ENCODE measurements around the gene COG5. TPM values are rescaled to one million over a fixed set of nuclear protein-coding genes. Genes with fewer than 3 reads are reported as not detected.
A peak's percentile ranks its signal among the peaks of the same experiment; 100 is the strongest.

COG5 gene
- polyA plus RNA-seq, 1 of the 3 experiments (the other 2 are of a cell fraction): 21.2 TPM

- H3K4me2 ChIP-seq: no peak overlapping the region
- no peak for DNase-seq
- H3K27me3 ChIP-seq (ENCODE audit: insufficient read depth): no peaks in the 10 kb centered on the region
- WGBS (ENCODE audit: low lambda C conversion rate): 94% methylated on average over 3 of the region's 3 CpGs
- H3K27ac ChIP-seq (ENCODE audit: low read depth in 2 of 2, low read length in 1 of 2): no peak overlapping the region; a peak in 1 of 4 replicates
- ChIA-PET POLR2A (no interaction called here), CTCF (interaction anchor here (0.6 to 3.4 kb wide), 4 partner anchors 17 to 333 kb away, joined by 3 to 21 read pairs (median 3); no protein-coding TSS in a partner anchor)
- no peaks in the 10 kb centered on the region for H3F3A ChIP-seq (replicated peaks; ENCODE audit: insufficient read depth)
- H3K4me1 ChIP-seq (ENCODE audit: control insufficient read depth in 1 of 2, insufficient read depth in 2 of 2, low read depth in 1 of 2, low read length in 1 of 2): peaks cover 0 to 6% of the 10 kb centered on the region in 2 experiments; a peak in 2 of 4 replicates
- H3K79me2 ChIP-seq (ENCODE audit: insufficient read depth): peaks cover 11% of the 10 kb centered on the region
- H3K4me3 ChIP-seq (ENCODE audit: low read depth in 2 of 2, low read length in 1 of 2): no peak overlapping the region
- H4K20me1 ChIP-seq (ENCODE audit: insufficient read depth): no peaks in the 10 kb centered on the region
- H2AFZ ChIP-seq (ENCODE audit: low read depth): no peak overlapping the region
- no peak for TF ChIP-seq SIN3A (IDR thresholded peaks at IDR 0.05; ENCODE audit: borderline replicate concordance, low read depth, low read length)
- no peak for TF ChIP-seq FOSL2 (IDR thresholded peaks at IDR 0.05; ENCODE audit: borderline replicate concordance, low read depth)
- TF ChIP-seq GATA2 (CRISPR knock-in tag; IDR thresholded peaks at IDR 0.05): no peak
- TF ChIP-seq NFIC (IDR thresholded peaks at IDR 0.05; ENCODE audit: borderline replicate concordance): no peak
- TF ChIP-seq MEF2A (IDR thresholded peaks at IDR 0.05; ENCODE audit: borderline replicate concordance, low read depth): no peak
- TF ChIP-seq GABPA (IDR thresholded peaks at IDR 0.05; ENCODE audit: low read depth): no peak
- TF ChIP-seq USF1 (IDR thresholded peaks at IDR 0.05; ENCODE audit: borderline replicate concordance, low read depth): no peak
- TF ChIP-seq MXI1 (IDR thresholded peaks at IDR 0.05; ENCODE audit: low read depth, low read length): 0 out of 2 replicates have a peak, but pooled peaks have one; percentile 17
- TF ChIP-seq CTCF (IDR thresholded peaks at IDR 0.05): no peak
- H3K9me3 ChIP-seq: 0 out of 2 replicates have a peak, but pooled peaks cover 6% of the 10 kb centered on the region
- no peak overlapping the region for H3K9ac ChIP-seq
- H3K9me2 ChIP-seq: peaks cover 4% of the 10 kb centered on the region; the same call in 1 of the 2 replicates
- peaks cover 2 to 9% of the 10 kb centered on the region in 2 experiments for H3K36me3 ChIP-seq (replicated peaks in 1 of 2; ENCODE audit: control insufficient read depth in 1 of 2, insufficient read depth in 2 of 2, low read length in 1 of 2)
Observed at GRCh38 chr7:107480932-107481331, 82.8 kb downstream of the COG5 start.

- Histone ChIP-seq H3K27me3 (ENCODE audit: insufficient read depth) (no peaks in the 10 kb centered on the region), H3K9me3 (0 out of 2 replicates have a peak, but pooled peaks cover 6% of the 10 kb centered on the region), H3K4me1 (ENCODE audit: control insufficient read depth in 1 of 2, insufficient read depth in 2 of 2, low read depth in 1 of 2, low read length in 1 of 2) (peaks cover 0 to 5% of the 10 kb centered on the region in 2 experiments; a peak in 2 of 4 replicates), H3K4me3 (ENCODE audit: low read depth in 2 of 2, low read length in 1 of 2) (no peak overlapping the region), H2AFZ (ENCODE audit: low read depth) (no peak overlapping the region), H3K79me2 (ENCODE audit: insufficient read depth) (peaks cover 11% of the 10 kb centered on the region), H3K9me2 (peaks cover 4% of the 10 kb centered on the region; the same call in 1 of the 2 replicates), H3K27ac (ENCODE audit: low read depth in 2 of 2, low read length in 1 of 2) (no peak overlapping the region), H3K4me2 (no peak overlapping the region), H4K20me1 (ENCODE audit: insufficient read depth) (no peaks in the 10 kb centered on the region), H3K36me3 (replicated peaks in 1 of 2; ENCODE audit: control insufficient read depth in 1 of 2, insufficient read depth in 2 of 2, low read length in 1 of 2) (peaks cover 2 to 9% of the 10 kb centered on the region in 2 experiments), H3K9ac (no peak overlapping the region), H3F3A (replicated peaks; ENCODE audit: insufficient read depth) (no peaks in the 10 kb centered on the region)
- POLR2A ChIA-PET: no interaction called here
- no peak for DNase-seq
- WGBS (ENCODE audit: low lambda C conversion rate): 87% methylated on average over 2 of the region's 2 CpGs
- CTCF ChIA-PET: interaction anchor here (0.6 to 3.4 kb wide), 8 partner anchors 8 to 1559 kb away, joined by 3 to 21 read pairs (median 3); no protein-coding TSS in a partner anchor
- no peak for TF ChIP-seq ELF1 (IDR thresholded peaks at IDR 0.05)
- no peak for TF ChIP-seq EP300 (IDR thresholded peaks at IDR 0.05; ENCODE audit: borderline replicate concordance in 1 of 2, low read depth in 1 of 2, low read length in 1 of 2)
- no peak for TF ChIP-seq USF2 (IDR thresholded peaks at IDR 0.05; ENCODE audit: borderline replicate concordance, low read depth, low read length)
- TF ChIP-seq JUND (IDR thresholded peaks at IDR 0.05): no peak
- TF ChIP-seq CHD2 (IDR thresholded peaks at IDR 0.05; ENCODE audit: low read length, partially characterized antibody): no peak
- no peak for TF ChIP-seq NFIC (IDR thresholded peaks at IDR 0.05; ENCODE audit: borderline replicate concordance)
- no peak for TF ChIP-seq EZH2phosphoT487 (IDR thresholded peaks at IDR 0.05; ENCODE audit: borderline replicate concordance, low read depth)
- TF ChIP-seq RXRA (IDR thresholded peaks at IDR 0.05; ENCODE audit: borderline replicate concordance, low read depth): no peak
- TF ChIP-seq USF1 (IDR thresholded peaks at IDR 0.05; ENCODE audit: borderline replicate concordance, low read depth): no peak
- TF ChIP-seq FOSL2 (IDR thresholded peaks at IDR 0.05; ENCODE audit: borderline replicate concordance, low read depth): no peak
- TF ChIP-seq POLR2AphosphoS5 (IDR thresholded peaks at IDR 0.05; ENCODE audit: low read depth, low read length): no peak
- TF ChIP-seq PBX3 (IDR thresholded peaks at IDR 0.05): no peak
- TF ChIP-seq ZBTB33 (IDR thresholded peaks at IDR 0.05; ENCODE audit: borderline replicate concordance, low read depth): no peak
- no peak for TF ChIP-seq SMC3 (IDR thresholded peaks at IDR 0.05; ENCODE audit: low read depth, low read length)
Observed at GRCh38 chr7:107479303-107479702, 84.4 kb downstream of the COG5 start.

Measured in SK-N-SH (cell line).